NCI-H1417 (cell line): ENCODE results near the gene EEPD1.
"Not testable (repeated sequence)": the region's sequence is repeated elsewhere in the genome, so short reads cannot be mapped to it uniquely, and the experiment has no call there.

Source experiments
- DNase-seq, 3 experiments: peaks; one replicate each; lab custom pipeline; 2025; lab: John Stamatoyannopoulos, UW

The EEPD1 gene

GRCh38 chr7:36317276-36317675 lies 164.2 kb downstream of the EEPD1 start:
- no peak for DNase-seq

DNA sequence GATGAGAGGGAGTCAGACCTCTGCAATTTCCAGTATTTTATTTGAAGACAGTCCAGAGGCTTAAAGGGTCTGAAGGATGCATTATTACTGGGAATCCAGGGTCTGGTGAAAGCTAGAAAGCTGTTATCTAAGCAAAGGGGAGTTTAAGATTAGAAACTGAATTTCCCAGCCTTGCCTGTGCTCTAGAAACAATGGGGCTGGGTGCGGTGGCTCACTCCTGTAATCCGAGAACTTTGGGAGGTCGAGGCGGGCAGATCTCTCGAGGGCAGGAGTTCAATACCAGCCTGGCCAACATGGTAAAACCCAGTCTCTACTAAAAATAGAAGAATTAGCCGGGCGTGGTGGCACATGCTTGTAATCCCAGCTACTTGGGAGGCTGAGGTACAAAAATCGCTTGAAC lies 165.1 kb downstream of the EEPD1 start:
- no peak for DNase-seq

- not testable (repeated sequence) for DNase-seq
These were observed 168.2 kb downstream of the EEPD1 start for GRCh38 chr7:36321284-36321683.

- DNase-seq: no peak
These were observed 183.3 kb downstream of the EEPD1 start for GRCh38 chr7:36336390-36336789.

GRCh38 chr7:36338256-36338655 lies 185.2 kb downstream of the EEPD1 start:
- no peak for DNase-seq

DNA sequence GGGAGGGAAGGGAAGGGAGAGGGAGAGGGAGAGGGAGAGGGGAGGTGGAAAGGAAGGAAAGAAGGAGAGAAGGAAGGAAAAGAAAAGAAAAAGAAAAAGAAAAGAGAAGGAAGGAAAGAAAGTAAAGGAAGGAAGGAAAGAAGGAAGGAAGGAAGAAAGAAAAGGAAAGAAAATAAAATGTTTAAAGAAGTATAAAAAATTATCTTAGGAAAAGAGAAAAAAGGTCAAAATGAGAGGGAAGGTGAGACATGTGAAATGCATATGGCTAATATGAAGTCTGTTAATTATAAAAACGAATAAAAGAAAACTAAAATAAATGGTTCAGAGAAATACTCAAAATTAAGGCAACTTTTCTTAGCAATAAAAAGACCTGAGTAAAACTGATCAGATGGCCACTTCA lies 190.5 kb downstream of the EEPD1 start:
- DNase-seq: no peak

DNA sequence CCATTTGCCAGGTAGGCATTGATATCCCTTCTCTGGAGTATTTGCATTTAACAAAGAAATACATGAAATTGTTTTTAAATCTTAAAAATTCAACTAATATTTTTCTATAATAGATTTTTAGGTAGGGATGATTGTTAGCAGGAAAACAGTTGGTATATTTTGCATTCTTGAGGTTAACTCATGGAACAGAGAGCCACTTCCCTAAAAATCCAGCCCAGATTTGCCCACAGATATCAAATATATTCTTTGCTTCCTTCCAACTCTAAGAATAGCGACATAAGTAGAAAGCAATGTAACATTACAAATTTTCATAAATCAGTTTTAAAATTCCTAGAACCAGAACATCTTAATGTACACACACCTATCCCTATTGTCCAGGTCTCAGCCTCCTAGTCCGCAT lies 191.6 kb downstream of the EEPD1 start:
- no peak for DNase-seq

- no peak for DNase-seq
These were observed 193.3 kb downstream of the EEPD1 start for GRCh38 chr7:36346260-36346831.

GRCh38 chr7:36348256-36348655 lies 195.2 kb downstream of the EEPD1 start:
- DNase-seq: no peak

- DNase-seq: no peak
These were observed 195.7 kb downstream of the EEPD1 start for GRCh38 chr7:36348771-36349170.

- no peak for DNase-seq
These were observed 196.6 kb downstream of the EEPD1 start for GRCh38 chr7:36349626-36350025.
